GM20000 (cell line): ENCODE data around the gene KBTBD13.

Source experiments
- DNase-seq: peaks from one replicate; pipeline ENCODE4 v3.0.0; 2012; ENCODE audit warnings: low spot score
- TF ChIP-seq, protein P1 (sequence below): IDR thresholded peaks from 2 replicates; pipeline ENCODE4 v1.5.1; 2012; ENCODE audit warnings: mild to moderate bottlenecking, control low read depth; ENCODE audit errors: extremely low read depth, missing control alignments

KBTBD13 gene

DNA sequence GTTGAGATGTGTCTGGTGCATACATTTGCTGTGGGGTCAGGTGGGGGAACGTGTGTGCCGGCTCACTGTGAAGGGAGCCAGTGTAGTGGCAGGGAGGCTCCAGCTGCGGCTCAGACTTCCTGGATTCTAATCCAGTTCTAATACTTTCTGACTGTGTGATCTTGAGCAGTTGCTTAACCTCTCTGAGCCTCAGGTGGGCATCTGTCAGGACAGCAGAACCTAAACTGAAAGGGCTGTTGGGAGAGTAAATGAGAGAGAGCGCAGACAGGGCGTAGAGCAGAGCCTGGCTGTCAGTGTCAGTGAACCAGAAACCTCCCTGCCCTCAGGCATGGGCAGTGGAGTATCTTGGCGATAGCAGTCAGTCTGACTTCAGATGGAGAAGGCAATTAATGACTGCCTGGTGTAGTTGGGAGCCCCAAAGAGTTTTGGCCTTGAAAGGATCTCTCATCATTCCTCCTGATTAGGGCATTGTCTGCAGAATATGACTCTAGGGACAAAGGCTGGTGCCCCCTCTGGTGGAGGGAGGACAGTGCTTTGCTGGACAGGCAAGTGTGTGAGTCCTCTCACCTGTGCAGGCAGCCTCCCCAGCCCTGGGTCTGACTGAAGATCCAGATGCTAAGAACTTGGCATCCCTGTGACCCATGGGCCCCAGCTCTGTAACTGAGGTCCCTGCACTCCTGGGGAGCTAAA lies 9.6 kb downstream of the KBTBD13 start:
- DNase-seq: no peak
- TF ChIP-seq, protein P1, sequence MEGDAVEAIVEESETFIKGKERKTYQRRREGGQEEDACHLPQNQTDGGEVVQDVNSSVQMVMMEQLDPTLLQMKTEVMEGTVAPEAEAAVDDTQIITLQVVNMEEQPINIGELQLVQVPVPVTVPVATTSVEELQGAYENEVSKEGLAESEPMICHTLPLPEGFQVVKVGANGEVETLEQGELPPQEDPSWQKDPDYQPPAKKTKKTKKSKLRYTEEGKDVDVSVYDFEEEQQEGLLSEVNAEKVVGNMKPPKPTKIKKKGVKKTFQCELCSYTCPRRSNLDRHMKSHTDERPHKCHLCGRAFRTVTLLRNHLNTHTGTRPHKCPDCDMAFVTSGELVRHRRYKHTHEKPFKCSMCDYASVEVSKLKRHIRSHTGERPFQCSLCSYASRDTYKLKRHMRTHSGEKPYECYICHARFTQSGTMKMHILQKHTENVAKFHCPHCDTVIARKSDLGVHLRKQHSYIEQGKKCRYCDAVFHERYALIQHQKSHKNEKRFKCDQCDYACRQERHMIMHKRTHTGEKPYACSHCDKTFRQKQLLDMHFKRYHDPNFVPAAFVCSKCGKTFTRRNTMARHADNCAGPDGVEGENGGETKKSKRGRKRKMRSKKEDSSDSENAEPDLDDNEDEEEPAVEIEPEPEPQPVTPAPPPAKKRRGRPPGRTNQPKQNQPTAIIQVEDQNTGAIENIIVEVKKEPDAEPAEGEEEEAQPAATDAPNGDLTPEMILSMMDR: peak; percentile 43

DNA sequence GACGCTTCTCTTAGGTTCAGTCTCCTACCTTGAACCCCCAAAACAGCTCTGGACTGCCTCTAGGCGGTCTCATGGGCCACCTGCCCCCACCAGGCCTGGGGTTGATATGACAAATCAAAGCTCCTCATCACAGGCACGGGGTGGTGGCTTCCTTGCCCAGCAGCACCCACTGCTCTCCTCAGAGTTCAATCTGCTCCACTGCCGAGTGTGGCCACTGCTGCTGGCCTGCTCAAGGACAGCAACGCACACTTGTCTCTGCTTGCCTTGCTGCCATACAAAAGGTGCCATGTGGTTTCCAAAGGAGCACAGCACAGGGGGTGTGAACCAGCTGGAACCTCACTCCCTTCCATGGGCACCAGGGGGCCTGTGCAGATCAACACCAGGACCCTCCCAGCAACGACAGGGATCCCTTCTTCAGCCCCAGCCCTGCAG lies 10.2 kb downstream of the KBTBD13 start:
- TF ChIP-seq, protein P1: no peak
- DNase-seq: no peak

DNA sequence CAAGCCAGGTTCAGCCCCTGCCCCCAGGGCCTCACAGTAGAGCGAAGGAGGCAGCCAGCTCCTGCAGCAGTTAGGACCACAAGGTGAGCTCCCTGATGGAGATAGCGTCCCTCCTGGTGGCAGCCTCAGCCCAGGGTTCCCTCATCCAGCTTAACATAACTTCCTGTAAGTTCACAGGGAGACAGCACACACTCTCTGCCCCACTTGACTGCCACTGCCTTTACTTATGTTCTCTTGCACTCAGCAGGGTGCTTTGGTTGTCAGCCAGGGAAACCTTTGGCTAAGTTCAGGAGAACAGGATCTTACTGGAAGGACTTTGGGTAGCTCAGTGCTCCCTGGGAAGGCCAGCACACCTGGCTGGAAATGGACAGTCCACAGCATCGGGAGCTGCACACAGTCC lies 10.9 kb downstream of the KBTBD13 start:
- TF ChIP-seq, protein P1: no peak
- DNase-seq: no peak

DNA sequence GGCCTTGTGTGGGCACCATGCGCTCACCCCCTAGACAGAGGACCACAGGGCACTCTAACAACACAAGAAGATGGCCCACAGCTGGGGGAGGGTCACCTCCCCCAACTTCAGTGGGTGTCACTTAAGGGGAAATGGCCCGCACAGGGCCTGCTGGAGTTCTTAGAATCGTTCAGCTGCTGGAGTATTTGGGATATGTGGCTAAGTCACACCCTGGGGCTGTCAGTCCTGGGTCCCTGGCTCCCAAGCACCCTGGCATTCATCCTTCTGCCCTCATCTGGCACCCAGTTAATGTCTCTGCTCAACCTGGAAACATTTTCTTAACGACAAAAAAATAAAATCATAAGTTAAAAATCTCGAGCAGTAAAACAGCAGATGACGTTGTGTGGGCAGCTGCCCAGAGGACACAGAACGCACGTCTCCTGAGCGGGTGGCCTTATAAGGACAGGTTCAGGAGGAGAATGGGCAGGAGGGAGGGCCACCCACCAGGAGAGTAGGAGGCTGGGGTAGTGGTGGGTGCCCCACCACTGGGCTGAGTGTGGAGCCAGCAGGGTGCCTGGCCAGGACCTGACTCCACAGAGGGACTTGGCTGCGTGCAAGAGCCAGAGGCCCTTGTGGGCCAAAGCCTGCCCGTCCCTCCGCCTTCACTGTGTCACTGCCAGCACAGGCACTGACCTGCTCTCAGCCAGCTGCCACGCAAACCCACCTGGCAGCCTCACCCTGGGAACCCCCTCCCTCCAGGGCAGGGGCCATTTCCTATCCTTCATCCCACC lies 11.5 kb downstream of the KBTBD13 start:
- no peak for DNase-seq
- TF ChIP-seq, protein P1: no peak

DNA sequence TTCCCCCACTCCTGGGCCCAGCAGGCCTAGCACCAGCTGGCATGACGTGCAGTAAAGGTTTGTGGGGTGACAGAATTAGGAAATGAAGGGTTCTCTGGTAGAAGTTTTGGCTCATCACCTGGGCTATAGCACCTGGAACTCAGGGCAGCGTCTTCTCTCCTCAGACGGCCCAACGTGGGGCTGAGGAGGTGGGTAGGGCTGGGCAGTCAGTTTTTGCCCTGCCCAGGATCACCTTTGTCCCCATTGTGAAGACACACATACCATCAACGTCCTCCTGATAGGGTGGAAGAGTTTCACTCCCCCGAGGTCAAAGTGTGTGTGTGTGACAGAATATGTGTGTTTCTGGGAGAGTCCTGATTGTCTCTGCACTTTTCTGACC lies 12.1 kb downstream of the KBTBD13 start:
- TF ChIP-seq, protein P1: no peak
- DNase-seq: no peak

DNA sequence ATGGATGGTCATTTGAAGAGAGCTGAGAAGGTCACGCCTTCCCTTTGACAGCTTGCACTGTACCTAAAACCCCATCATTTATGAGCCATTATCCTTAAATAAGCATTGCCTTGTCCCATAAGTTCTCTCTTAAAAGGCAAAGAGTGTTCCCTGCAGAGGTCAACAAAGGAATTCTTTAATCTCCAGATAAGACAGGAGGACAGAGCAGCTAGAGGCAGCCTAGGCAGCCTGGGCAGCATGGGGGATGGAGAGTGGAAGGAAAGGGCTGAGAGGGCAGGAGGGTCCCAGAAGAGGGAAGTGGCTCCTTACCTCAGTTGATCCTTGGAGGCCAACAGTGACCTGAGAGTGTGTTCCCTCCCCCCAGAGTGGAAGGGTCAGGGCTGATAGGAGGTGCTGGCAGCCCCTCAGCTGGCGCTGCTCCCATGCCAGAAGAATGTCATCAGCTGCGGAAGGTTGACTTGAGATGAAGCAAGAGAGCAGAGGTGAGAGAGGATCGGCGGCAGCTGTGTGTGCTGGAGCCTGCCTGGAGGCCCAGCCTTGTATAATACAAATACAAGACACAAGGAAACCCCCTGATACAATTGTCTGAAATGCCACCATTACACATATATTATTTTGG lies 12.8 kb downstream of the KBTBD13 start:
- no peak for DNase-seq
- TF ChIP-seq, protein P1: no peak

DNA sequence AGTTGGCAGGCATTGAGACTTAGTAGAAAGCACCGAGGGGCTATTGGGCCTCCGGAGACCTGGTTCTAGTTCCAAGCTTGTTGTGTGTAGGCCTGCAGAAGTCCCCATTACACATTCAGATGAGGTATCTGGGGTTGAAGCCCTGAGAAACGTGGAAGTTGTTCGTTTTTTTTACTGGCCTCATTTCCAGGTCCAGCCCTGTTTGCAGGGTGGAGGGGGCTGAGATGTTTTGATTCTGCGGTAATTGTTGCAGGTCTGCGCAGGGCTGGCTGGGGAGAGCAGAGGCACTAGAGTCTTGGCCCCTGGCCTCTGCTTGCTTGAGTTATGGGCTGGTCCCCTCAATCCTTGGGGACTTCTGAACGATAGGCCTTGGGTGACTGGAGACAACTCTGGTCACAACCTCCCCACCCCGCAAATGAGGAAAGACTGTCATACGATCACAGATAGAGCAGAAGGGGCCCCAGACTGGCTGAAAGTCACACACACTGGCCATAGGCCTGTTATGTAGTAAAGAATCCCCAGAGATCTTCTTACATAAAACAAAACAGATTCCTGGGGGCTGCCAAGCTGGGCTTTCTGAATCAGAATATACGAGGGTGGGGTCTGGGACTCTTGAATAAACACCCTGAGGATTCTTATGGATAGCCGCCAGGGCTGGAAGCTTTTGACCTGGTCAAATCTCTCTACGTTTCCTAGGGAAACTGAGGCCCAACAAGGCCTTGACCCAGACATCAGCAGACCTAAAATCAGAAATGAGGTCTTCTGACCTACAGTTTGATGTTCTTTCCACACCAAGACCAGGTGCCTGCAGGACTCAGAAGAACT lies 15.6 kb downstream of the KBTBD13 start:
- no peak for DNase-seq
- TF ChIP-seq, protein P1: no peak
